LNCaP clone FGC (cell line): Measurements from ENCODE around the gene SLC23A1.
A peak's percentile ranks its signal among the peaks of the same experiment; 100 is the strongest.
"Not testable (repeated sequence)": the region's sequence is repeated elsewhere in the genome, so short reads cannot be mapped to it uniquely, and the experiment has no call there.

Experiments used
- DNase-seq: peaks from one replicate; pipeline ENCODE4 v3.0.0-alpha.2; 2011; ENCODE audit warnings: low read depth
- H3K4me3 ChIP-seq: 2 replicates; pipeline ENCODE4 v1.5.1; 2011; ENCODE audit warnings: mild to moderate bottlenecking, low read depth, low read length, control low read depth
- TF ChIP-seq, protein P1 (sequence below): IDR thresholded peaks from 2 replicates; pipeline ENCODE4 v1.5.1; 2012; ENCODE audit warnings: mild to moderate bottlenecking; ENCODE audit not compliant: control insufficient read depth, insufficient read depth; ENCODE audit errors: extremely low read depth

SLC23A1 gene

DNA sequence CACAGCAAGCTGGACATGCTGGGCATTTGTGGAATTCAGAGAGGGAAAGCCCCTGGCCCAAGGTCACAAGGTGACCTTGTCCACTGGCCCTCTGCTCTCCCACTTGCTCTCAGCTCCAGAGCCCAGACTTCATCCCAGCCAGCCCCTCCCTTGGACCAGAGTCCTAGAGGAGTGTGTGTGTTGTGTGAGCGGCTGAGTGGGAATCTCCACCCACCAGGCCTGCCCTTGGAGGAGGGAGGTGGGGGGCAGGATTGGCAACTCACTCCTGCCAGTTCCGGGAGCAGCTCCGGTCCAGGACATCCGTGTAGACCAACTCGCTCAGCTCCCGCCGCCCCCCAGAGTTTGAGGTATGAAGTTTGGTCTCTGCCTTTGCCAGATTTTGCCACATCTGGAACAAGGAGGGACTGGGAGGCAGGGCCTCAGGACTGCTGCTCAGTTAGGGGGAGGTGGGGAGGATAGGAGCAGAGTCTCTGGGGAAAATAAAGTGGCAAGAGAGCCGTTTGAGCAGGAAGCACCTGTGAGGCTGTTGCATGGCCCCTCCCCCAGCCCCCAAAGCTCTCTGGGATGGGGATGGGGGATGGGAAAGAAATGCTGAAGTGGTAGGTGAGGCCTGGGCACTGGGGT, 5.2 kb upstream of the SLC23A1 start:
- peak overlapping the region; percentile 64 for H3K4me3 ChIP-seq
- DNase-seq, result peak; percentile 72
- TF ChIP-seq, protein P1, sequence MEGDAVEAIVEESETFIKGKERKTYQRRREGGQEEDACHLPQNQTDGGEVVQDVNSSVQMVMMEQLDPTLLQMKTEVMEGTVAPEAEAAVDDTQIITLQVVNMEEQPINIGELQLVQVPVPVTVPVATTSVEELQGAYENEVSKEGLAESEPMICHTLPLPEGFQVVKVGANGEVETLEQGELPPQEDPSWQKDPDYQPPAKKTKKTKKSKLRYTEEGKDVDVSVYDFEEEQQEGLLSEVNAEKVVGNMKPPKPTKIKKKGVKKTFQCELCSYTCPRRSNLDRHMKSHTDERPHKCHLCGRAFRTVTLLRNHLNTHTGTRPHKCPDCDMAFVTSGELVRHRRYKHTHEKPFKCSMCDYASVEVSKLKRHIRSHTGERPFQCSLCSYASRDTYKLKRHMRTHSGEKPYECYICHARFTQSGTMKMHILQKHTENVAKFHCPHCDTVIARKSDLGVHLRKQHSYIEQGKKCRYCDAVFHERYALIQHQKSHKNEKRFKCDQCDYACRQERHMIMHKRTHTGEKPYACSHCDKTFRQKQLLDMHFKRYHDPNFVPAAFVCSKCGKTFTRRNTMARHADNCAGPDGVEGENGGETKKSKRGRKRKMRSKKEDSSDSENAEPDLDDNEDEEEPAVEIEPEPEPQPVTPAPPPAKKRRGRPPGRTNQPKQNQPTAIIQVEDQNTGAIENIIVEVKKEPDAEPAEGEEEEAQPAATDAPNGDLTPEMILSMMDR, result no peak

DNA sequence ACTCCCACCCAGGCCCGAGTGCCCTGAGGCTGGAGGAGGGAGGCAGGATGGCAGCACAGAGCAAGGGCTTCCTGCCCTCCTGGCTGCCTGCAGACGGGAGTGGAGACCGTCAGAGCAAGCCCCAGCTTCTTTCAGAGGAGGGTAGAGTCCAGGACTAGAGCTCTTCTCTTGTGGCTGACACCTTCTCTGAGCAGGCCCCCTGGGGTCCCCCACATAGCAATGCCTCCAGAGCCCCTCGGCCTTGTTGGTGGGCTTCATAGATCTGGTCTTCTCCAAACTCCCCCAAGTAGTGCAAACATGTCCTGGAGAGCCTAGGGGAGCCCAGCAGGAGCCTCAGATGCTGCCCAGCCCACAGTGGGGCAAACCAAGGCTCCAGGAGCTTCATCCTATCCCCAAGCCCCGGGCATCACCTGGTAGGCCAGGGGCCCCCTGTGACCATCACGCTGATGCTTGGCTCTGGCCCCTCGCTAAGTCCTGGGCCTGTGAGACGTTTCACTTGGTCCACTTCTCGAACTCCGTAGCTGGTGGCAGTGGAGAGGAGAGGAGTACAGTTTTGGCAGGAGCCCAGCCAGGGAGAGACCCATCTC, 4.6 kb upstream of the SLC23A1 start:
- TF ChIP-seq, protein P1, result no peak
- no peak for DNase-seq
- peak overlapping the region; percentile 64 for H3K4me3 ChIP-seq

DNA sequence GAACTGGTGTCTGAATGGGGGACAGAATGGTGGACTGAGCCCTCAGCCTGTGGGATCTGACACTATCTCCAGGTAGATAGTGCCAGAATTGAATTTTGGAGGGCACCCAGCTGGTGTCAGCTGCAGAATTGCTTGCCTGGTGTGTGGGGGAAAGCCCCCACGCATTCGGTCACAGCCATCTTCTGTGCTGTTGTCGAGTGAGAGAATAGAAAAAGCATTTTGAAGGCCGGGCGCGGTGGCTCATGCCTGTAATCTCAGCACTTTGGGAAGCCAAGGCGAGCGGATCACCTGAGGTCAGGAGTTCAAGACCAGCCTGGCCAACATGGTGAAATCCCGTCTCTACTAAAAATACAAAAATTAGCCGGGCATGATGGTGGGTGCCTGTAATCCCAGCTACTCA, 3.9 kb upstream of the SLC23A1 start:
- not testable (repeated sequence) for H3K4me3 ChIP-seq, DNase-seq

DNA sequence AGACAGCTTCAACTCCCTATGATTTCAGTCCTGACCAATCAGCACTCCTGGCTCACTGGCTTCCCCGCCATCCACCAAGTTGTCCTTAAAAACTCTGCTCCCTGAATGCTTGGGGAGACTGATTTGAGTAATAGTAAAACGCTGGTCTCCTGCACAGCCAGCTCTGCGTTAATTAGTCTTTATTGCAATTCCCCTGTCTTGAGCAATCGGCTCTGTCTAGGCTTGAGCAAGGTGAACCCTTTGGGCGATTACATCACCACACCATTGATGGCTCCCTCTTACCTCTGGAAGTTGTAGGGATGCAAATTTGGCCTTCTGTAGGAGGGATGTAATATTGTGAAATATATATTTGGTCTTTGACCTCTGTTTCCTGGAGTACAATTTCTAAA, 2.9 kb upstream of the SLC23A1 start:
- TF ChIP-seq, protein P1, result no peak
- DNase-seq, result no peak
- no peak overlapping the region for H3K4me3 ChIP-seq

- TF ChIP-seq, protein P1, result no peak
- no peak overlapping the region for H3K4me3 ChIP-seq
- DNase-seq, result no peak
These were observed 2.3 kb upstream of the SLC23A1 start for GRCh38 chr5:139385061-139386049.

GRCh38 chr5:139384591-139385051, 1.5 kb upstream of the SLC23A1 start:
- 0 out of 2 replicates have a peak overlapping the region, but pooled peaks have one; percentile 22 for H3K4me3 ChIP-seq

More at GRCh38 chr5:139384591-139385051, 1.5 kb upstream of the SLC23A1 start:
- TF ChIP-seq, protein P1, result no peak
- DNase-seq, result no peak
